HEK293T (cell line): ENCODE data around the gene CCDC120.

Source experiments
- CTCF ChIA-PET: fragments of 350-600 bp; formaldehyde crosslinking; extraction: SDS; loops from one replicate; lab custom pipeline; 2021; ENCODE audit warnings: antibody characterized with exemption, inconsistent platforms; lab: Yijun Ruan, JAX
- POLR2A ChIA-PET: fragments of 350-600 bp; formaldehyde crosslinking; extraction: SDS; loops from one replicate; lab custom pipeline; 2020; ENCODE audit warnings: antibody characterized with exemption, inconsistent platforms; lab: Yijun Ruan, JAX
- DNase-seq: peaks from one replicate; pipeline ENCODE4 v3.0.0; 2012; ENCODE audit warnings: mixed read lengths; ENCODE audit errors: extremely low spot score
- ARNT ChIP-seq: fragments of 450-650 bp; IDR thresholded peaks from 2 replicates; pipeline ENCODE4 v1.6.1; 2017; ENCODE audit warnings: mild to moderate bottlenecking
- BHLHE40 ChIP-seq: fragments of 450-650 bp; IDR thresholded peaks from 2 replicates; pipeline ENCODE4 v1.6.1; 2016; ENCODE audit warnings: mild to moderate bottlenecking, moderate library complexity, borderline replicate concordance
- CTBP1 ChIP-seq: fragments of 450-650 bp; IDR thresholded peaks from 2 replicates; pipeline ENCODE4 v1.6.1; 2016; ENCODE audit warnings: borderline replicate concordance
- ELF4 ChIP-seq: fragments of 450-650 bp; IDR thresholded peaks from 2 replicates; pipeline ENCODE4 v1.6.1; 2017; ENCODE audit warnings: antibody characterized with exemption
- FOXA1 ChIP-seq: fragments of 450-650 bp; IDR thresholded peaks from 2 replicates; pipeline ENCODE4 v1.6.1; 2016; ENCODE audit warnings: mild to moderate bottlenecking
- FOXK2 ChIP-seq: fragments of 450-650 bp; IDR thresholded peaks from 2 replicates; pipeline ENCODE4 v1.6.1; 2016; ENCODE audit warnings: mild to moderate bottlenecking
- FOXM1 ChIP-seq: fragments of 450-650 bp; IDR thresholded peaks from 2 replicates; pipeline ENCODE4 v1.6.1; 2017; ENCODE audit warnings: mild to moderate bottlenecking, borderline replicate concordance
- HDGF ChIP-seq: fragments of 450-650 bp; IDR thresholded peaks from 2 replicates; pipeline ENCODE4 v1.6.1; 2017; ENCODE audit warnings: antibody characterized with exemption, borderline replicate concordance
- L3MBTL2 ChIP-seq: fragments of 450-650 bp; conservative IDR thresholded peaks from 2 replicates; pipeline ENCODE4 v1.6.1; 2016; ENCODE audit warnings: mild to moderate bottlenecking
- LEF1 ChIP-seq: fragments of 450-650 bp; IDR thresholded peaks from 2 replicates; pipeline ENCODE4 v1.6.1; 2017; ENCODE audit warnings: mild to moderate bottlenecking, borderline replicate concordance
- NFRKB ChIP-seq: fragments of 450-650 bp; IDR thresholded peaks from 2 replicates; pipeline ENCODE4 v1.6.1; 2016; ENCODE audit warnings: mild to moderate bottlenecking, moderate library complexity
- SP1 ChIP-seq: fragments of 450-650 bp; IDR thresholded peaks from 2 replicates; pipeline ENCODE4 v1.6.1; 2017
- SUZ12 ChIP-seq: fragments of 450-650 bp; IDR thresholded peaks from 2 replicates; pipeline ENCODE4 v1.6.1; 2016; ENCODE audit warnings: mild to moderate bottlenecking
- TARDBP ChIP-seq: fragments of 450-650 bp; IDR thresholded peaks from 2 replicates; pipeline ENCODE4 v1.6.1; 2016
- ZNF384 ChIP-seq: fragments of 450-650 bp; IDR thresholded peaks from 2 replicates; pipeline ENCODE4 v1.6.1; 2016
- TF ChIP-seq, protein P1 (sequence below): fragments of 450-650 bp; IDR thresholded peaks from 2 replicates; pipeline ENCODE4 v1.6.1; 2016

CCDC120 gene

DNA sequence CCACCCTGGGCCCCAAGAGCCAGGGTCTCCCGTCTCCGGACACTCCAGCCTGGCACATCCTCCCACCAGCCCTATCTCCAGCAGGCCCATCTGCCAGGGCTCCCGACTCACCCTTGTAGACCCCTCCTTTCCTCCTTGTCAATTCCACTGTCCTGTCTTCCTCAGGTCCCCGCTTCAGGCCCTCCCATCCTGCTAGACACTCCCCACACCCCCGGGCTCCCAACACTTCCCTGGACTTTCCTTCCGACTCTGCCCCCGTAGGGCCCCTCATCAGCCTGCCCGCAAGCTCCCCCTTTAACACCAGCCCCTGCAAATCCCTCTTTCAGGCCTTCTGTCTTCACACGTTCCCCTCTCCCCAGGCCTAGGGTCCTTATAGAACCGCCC is 13.9 kb downstream of the CCDC120 start:
- POLR2A ChIA-PET, result no interaction called here
- DNase-seq, result no peak
- CTCF ChIA-PET, result no interaction called here
- TF ChIP-seq SP1 (no peak), ELF4 (no peak), LEF1 (no peak)

DNA sequence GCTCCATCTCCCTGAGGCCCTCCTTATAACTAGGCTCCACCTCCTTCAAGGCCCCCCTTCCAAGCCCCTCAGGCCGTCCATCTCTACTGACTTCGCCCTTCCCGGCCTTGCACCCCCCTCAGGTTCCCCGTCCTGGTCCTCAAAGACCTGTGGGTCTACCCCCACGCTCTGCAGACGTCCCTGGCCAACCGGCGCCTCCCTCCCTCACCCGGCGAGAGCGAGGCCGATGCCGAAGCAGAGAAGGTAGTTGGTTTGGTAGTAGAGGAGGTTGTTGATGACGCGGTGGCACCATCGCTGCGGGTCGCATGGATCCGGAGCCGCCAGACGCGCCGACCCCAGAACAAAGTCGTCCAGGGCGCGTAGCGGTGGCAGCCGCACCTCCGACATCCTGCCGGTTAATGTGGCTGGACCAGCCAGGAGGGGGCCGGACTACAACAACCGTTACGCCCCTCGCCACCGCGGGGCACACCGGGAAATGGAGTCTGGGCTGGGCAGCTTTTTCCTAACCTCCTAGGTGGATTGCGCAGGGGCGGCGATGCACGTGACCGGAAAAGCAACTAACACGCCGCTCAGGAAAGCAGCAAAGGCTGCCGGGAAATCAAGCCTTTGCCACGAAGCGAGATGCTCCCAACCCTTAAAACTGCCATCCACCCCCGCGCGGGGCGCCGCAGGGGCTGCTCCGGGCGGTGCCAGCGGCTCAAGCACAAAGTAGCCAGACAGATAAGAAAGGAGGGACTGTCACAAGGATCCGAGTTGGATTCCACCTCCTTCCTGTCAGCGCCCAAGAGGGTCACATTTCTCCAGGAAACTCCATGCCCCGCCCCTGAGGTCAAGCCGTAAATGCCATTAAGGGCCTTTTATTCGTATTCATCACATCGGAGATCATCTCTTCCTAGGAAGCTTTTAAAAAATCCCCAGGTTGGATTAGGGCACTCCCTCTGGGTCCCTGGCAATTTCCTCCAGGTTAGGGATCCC is 15.1 kb downstream of the CCDC120 start, which contains the start of gene PRAF2:
TSS of gene PRAF2 (minus strand) at position 402 of the 975 bp plus-strand sequence. CDS start at position 387, 15 bp downstream.
- no peak for TF ChIP-seq FOXK2
- TF ChIP-seq TARDBP, result no peak
- TF ChIP-seq, protein P1, sequence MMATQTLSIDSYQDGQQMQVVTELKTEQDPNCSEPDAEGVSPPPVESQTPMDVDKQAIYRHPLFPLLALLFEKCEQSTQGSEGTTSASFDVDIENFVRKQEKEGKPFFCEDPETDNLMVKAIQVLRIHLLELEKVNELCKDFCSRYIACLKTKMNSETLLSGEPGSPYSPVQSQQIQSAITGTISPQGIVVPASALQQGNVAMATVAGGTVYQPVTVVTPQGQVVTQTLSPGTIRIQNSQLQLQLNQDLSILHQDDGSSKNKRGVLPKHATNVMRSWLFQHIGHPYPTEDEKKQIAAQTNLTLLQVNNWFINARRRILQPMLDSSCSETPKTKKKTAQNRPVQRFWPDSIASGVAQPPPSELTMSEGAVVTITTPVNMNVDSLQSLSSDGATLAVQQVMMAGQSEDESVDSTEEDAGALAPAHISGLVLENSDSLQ, result peak; percentile 26; the same call in 1 of the 2 replicates
- TF ChIP-seq FOXM1, result no peak
- TF ChIP-seq L3MBTL2, result peak; percentile 98
- no peak for TF ChIP-seq SP1
- peak; percentile 76 for TF ChIP-seq ELF4
- no peak for TF ChIP-seq ARNT
- no peak for TF ChIP-seq NFRKB
- ChIA-PET CTCF (no interaction called here), POLR2A (interaction anchor here (0.7 to 1.0 kb wide), 2 partner anchors 16 to 46 kb away, joined by 3 read pairs; no protein-coding TSS in a partner anchor)
- DNase-seq, result peak; percentile 88

GRCh38 chrX:49075347-49075746 is 16.5 kb downstream of the CCDC120 start:
- DNase-seq, result no peak

DNA sequence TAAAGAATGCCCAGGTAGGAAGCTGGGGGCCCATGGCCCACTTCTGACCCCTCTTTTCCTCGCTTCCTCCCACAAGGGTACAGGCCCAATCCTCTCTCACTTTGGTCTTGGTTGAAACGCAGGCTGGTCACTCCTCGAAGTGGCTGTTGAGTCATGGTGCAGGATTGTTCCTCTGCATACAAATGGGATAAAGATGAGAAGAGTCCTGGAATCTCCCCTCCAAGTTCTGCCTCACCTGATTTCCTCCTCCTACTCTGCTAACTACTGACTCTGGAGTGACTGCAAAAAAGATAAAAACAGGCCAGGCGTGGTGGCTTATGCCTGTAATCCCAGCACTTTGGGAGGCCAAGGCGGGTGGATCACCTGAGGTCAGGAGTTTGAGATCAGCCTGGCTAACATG is 19.1 kb downstream of the CCDC120 start:
- ChIA-PET CTCF (no interaction called here), POLR2A (no interaction called here)
- TF ChIP-seq SP1, result no peak
- TF ChIP-seq FOXM1, result no peak
- no peak for TF ChIP-seq ZNF384
- TF ChIP-seq SUZ12, result no peak
- no peak for DNase-seq

More at GRCh38 chrX:49075347-49075746, 16.5 kb downstream of the CCDC120 start:
- no peak for TF ChIP-seq ARNT
- no peak for TF ChIP-seq HDGF
- TF ChIP-seq TARDBP, result no peak
- no peak for TF ChIP-seq BHLHE40
- TF ChIP-seq NFRKB, result no peak
- no peak for TF ChIP-seq FOXK2
- TF ChIP-seq ZNF384, result no peak
- no peak for TF ChIP-seq FOXM1
- POLR2A ChIA-PET, result interaction anchor here (1.5 kb wide), 1 partner anchor 14 kb away, joined by 3 read pairs; no protein-coding TSS in a partner anchor
- CTCF ChIA-PET, result interaction anchor here (0.6 kb wide), 1 partner anchor 10 kb away, joined by 3 read pairs; no protein-coding TSS in a partner anchor

DNA sequence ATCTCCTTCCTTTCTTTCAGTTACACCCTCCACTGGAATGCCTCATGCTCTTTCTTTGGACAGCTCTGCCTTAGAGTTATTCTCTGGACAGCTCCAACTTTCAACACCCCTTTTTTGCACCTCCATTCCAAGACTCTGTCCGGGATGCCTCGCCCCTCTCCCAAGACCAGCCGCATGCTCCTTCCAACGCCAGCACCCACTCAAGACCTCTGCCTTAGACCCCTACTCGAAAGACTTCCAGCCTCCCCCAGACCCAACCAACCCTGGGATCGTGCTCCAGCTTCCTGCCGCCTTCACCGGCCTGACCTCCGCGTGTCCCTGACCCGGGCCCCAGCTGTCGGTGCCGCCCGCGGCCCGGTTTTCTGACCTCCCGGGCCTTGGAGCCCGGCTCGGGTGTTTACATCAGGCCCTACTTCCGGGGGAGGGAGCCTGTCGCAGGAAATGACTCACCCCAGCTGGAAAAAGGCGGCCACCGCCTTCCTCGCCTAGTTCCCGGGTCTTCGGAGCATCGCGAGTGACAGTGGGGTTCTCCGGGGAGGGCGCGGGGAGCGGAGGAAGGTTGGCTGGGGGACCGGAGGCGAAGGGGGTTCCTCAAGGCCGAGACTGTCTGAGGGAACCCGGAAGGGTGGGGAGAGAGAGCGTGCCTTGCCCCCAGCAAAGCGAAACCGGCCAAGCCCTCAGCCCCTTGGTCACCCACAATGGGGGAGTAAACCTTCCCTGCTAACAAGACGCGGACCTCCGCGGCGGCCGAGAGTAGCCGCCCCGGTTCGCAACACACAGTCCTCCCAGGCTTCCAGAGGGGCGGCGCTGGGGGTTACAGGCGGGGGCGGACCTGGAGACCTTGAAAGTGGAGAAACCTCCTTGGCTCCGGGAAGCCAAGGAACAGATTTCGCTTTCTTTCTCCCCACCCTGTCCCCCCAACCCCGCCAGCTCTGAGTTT is 21.0 kb downstream of the CCDC120 start, which contains the start of gene WDR45:
TSS of gene WDR45 (minus strand) at position 399 of the 940 bp plus-strand sequence. CDS start 1,792 bp downstream, outside the sequence.
- DNase-seq, result peak; percentile 67
- ChIA-PET CTCF (interaction anchor here (1.1 kb wide), 1 partner anchor 18 kb away, joined by 5 read pairs; no protein-coding TSS in a partner anchor), POLR2A (interaction anchor here (0.8 to 2.5 kb wide), 7 partner anchors 10 to 391 kb away, joined by 3 to 10 read pairs (median 3); no protein-coding TSS in a partner anchor)
- TF ChIP-seq LEF1 (no peak), ELF4 (no peak), FOXK2 (peak; percentile 92), L3MBTL2 (peak; percentile 96)

DNA sequence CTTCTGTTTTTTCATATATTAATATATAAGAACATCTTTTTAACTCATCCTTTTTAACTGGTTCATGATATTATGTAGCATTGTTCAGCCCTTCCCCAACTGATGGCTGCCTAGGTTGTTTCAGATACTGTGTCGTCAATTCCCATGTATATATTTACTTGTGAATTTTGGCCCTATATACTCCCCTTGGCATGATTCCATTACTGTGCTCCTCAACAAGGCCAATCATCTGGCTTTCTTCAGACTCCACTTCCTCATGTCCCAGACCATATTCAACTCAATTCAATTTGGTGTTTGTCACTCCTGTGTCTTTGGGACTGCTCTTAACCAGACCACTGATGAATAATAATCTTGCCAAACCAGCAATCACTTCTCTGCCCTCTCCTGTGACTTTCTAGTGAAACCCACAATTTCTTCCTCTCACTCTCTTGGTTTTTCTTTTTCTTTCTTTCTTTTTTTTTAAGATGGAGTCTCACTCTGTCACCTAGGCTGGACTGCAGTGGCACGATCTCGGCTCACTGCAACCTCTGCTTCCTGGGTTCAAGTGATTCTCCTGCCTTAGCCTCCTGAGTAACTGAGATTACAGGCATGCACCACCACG is 23.6 kb downstream of the CCDC120 start:
- DNase-seq, result no peak
- CTCF ChIA-PET, result no interaction called here
- POLR2A ChIA-PET, result no interaction called here

More for the DNA sequence above, 23.6 kb downstream of the CCDC120 start:
- TF ChIP-seq ELF4 (no peak), L3MBTL2 (no peak), FOXA1 (no peak), ZNF384 (no peak), LEF1 (no peak), ARNT (no peak), CTBP1 (no peak), FOXK2 (no peak), SP1 (no peak), HDGF (no peak), BHLHE40 (no peak), SUZ12 (no peak), NFRKB (no peak)
